B cell (primary cell): ENCODE measurements around the gene RTCB. TPM values are rescaled to one million over a fixed set of nuclear protein-coding genes. Genes with fewer than 3 reads are reported as not detected.

Experiments
- ATAC-seq: fragments of 200-7000 bp; cut with Tn5 transposase; one replicate; pipeline ENCODE4 v1.10.0; 2021; ENCODE audit warnings: low read depth, mild to moderate bottlenecking, moderate number of reproducible peaks, moderate library complexity
- CTCF ChIA-PET: fragments of 350-600 bp; sonication (Branson Sonifier 250); formaldehyde crosslinking; loops from one replicate; lab custom pipeline; 2021; ENCODE audit warnings: antibody characterized with exemption, inconsistent platforms; lab: Charles Lee
- POLR2A ChIA-PET: fragments of 350-600 bp; sonication (Branson Sonifier 250); formaldehyde crosslinking; loops from one replicate; lab custom pipeline; 2021; ENCODE audit warnings: antibody characterized with exemption; lab: Charles Lee
- DNase-seq: peaks from one replicate; pipeline ENCODE4 v3.0.0; 2013
- H2AFZ ChIP-seq: 2 replicates; pipeline ENCODE4 v1.6.1; 2012; ENCODE audit warnings: mild to moderate bottlenecking, low read depth, low read length; ENCODE audit not compliant: insufficient read depth, poor library complexity, severe bottlenecking
- H3K27ac ChIP-seq, 2 donors: 1 replicate in 1 of 2; 2 replicates in 1 of 2; pipeline ENCODE4 v1.5.1; 2012 to 2013; ENCODE audit warnings: low read length in 2 of 2, mild to moderate bottlenecking in 2 of 2, moderate library complexity in 1 of 2
- H3K27me3 ChIP-seq, 4 experiments: fragments of 200-600 bp in 1 of 4; sonication (generic) in 1 of 4; replicated peaks in 1 of 4; 1 replicate in 2 of 4; 2 replicates in 2 of 4; pipeline versions ENCODE4 v1.6.1 to v1.7.0; 2013 to 2016; ENCODE audit warnings: low read length in 3 of 4, mild to moderate bottlenecking in 2 of 4, mixed read lengths in 1 of 4, moderate library complexity in 1 of 4; ENCODE audit not compliant: insufficient read depth in 4 of 4, control insufficient read depth in 3 of 4; ENCODE audit errors: control extremely low read depth in 1 of 4
- H3K36me3 ChIP-seq, 2 experiments: replicated peaks in 1 of 2; 1 replicate in 1 of 2; 2 replicates in 1 of 2; pipeline versions ENCODE4 v1.6.1 to v1.7.1; 2013; ENCODE audit warnings: low read length in 1 of 2; ENCODE audit not compliant: insufficient read depth in 2 of 2, control insufficient read depth in 1 of 2; ENCODE audit errors: control extremely low read depth in 1 of 2, extremely low read depth in 1 of 2
- H3K4me1 ChIP-seq, 2 donors: fragments of 200-600 bp in 1 of 2; sonication (generic) in 1 of 2; 1 replicate in 1 of 2; 2 replicates in 1 of 2; pipeline versions ENCODE4 v1.5.1 to v1.6.1; 2013 to 2017; ENCODE audit warnings: low read length in 2 of 2; ENCODE audit not compliant: control insufficient read depth in 2 of 2, insufficient read depth in 2 of 2
- H3K4me2 ChIP-seq: replicated peaks from 2 replicates; pipeline ENCODE3; 2012; ENCODE audit warnings: mild to moderate bottlenecking, low read depth, low read length; ENCODE audit not compliant: poor library complexity, severe bottlenecking
- H3K4me3 ChIP-seq, 5 experiments: fragments of 200-600 bp in 1 of 5; sonication (generic) in 1 of 5; 1 replicate in 3 of 5; 2 replicates in 2 of 5; pipeline versions ENCODE4 v1.5.1 to v1.7.0; 2011 to 2016; ENCODE audit warnings: low read length in 4 of 5, mild to moderate bottlenecking in 4 of 5, low read depth in 2 of 5, control low read depth in 1 of 5, moderate library complexity in 1 of 5; ENCODE audit not compliant: insufficient read depth in 1 of 5; ENCODE audit errors: control extremely low read depth in 1 of 5, extremely low read depth in 1 of 5
- H3K79me2 ChIP-seq: fragments of 200-600 bp; sonication (generic); one replicate; pipeline ENCODE4 v1.6.0; 2016; ENCODE audit warnings: low read length; ENCODE audit not compliant: control insufficient read depth, insufficient read depth
- H3K9ac ChIP-seq: fragments of 200-600 bp; sonication (generic); 2 replicates; pipeline ENCODE4 v1.6.1; 2017; ENCODE audit warnings: mild to moderate bottlenecking, low read length, moderate library complexity
- H3K9me3 ChIP-seq, 3 donors: one replicate each; pipeline versions ENCODE4 v1.6.1 to v1.7.1; 2013; ENCODE audit warnings: low read length in 2 of 3; ENCODE audit not compliant: control insufficient read depth in 2 of 3, insufficient read depth in 1 of 3; ENCODE audit errors: control extremely low read depth in 1 of 3
- H4K20me1 ChIP-seq: 2 replicates; pipeline ENCODE4 v1.6.0; 2012; ENCODE audit warnings: mild to moderate bottlenecking, low read length; ENCODE audit not compliant: insufficient read depth, control insufficient read depth, poor library complexity, severe bottlenecking
- H3K27ac Mint-ChIP-seq: one replicate; pipeline ENCODE4 v1.8.0; 2021; ENCODE audit warnings: mixed read lengths
- H3K27me3 Mint-ChIP-seq: one replicate; pipeline ENCODE4 v1.8.0; 2021; ENCODE audit warnings: mixed read lengths
- H3K4me1 Mint-ChIP-seq: one replicate; pipeline ENCODE4 v1.8.0; 2021; ENCODE audit warnings: mixed read lengths
- H3K4me3 Mint-ChIP-seq: one replicate; pipeline ENCODE4 v1.8.0; 2021; ENCODE audit warnings: mixed read lengths
- H3K9me3 Mint-ChIP-seq: one replicate; pipeline ENCODE4 v1.8.0; 2022; ENCODE audit warnings: mixed read lengths; ENCODE audit not compliant: insufficient read depth
- CTCF ChIP-seq: fragments of 200-600 bp; IDR thresholded peaks from one replicate; pipeline ENCODE4 v1.8.0; 2022; ENCODE audit warnings: antibody characterized with exemption, mild to moderate bottlenecking
- EZH2 ChIP-seq: IDR thresholded peaks from 2 replicates; pipeline ENCODE4 v1.6.1; 2012; ENCODE audit warnings: borderline replicate concordance, low read depth, mild to moderate bottlenecking, moderate library complexity, low read length; ENCODE audit not compliant: insufficient read depth, poor library complexity, severe bottlenecking
- WGBS: methylation state at CpG from one replicate; pipeline ENCODE4 v1.1.5; 2013; ENCODE audit warnings: missing lambda C conversion rate; ENCODE audit not compliant: insufficient coverage; 5-methylcytosine and 5-hydroxymethylcytosine counted together
- intact Hi-C: fragments of 100-400 bp; cut with micrococcal nuclease; formaldehyde crosslinking; loops from one replicate; pipeline ENCODE4 v1.10.0; 2022
- polyA plus RNA-seq: library from polyadenylated mRNA; depleted of rRNA; stranded (reverse); fragments of >200 nt; gene quantifications from 2 replicates; pipeline ENCODE4 v1.2.3, GENCODE V29; 2012
- total RNA-seq, 2 donors: library from RNA; stranded (reverse); fragments of 120-200 nt in 1 of 2; gene quantifications; 1 replicate in 1 of 2; 2 replicates in 1 of 2; pipeline versions ENCODE4 v1.2.3 to v1.2.4, GENCODE V29; 2013 to 2022

RTCB gene
- total and polyA plus RNA-seq, 2 donors (not counting 1 experiment from before 2014, with no cell fraction given), result 32.8 to 60.1 TPM

- Histone ChIP-seq H3K9ac (no peak overlapping the region), H3K4me1 (peaks cover 19 to 21% of the 10 kb centered on the region in 2 donors), H3K36me3 (peaks cover 0 to 2% of the 10 kb centered on the region in 2 experiments), H3K4me3 (no peak overlapping the region), H3K79me2 (peaks cover 33% of the 10 kb centered on the region), H2AFZ (no peak overlapping the region), H4K20me1 (no peaks in the 10 kb centered on the region), H3K4me2 (no peak overlapping the region), H3K9me3 (no peaks in the 10 kb centered on the region), H3K27me3 (peaks cover 0 to 22% (median 11%) of the 10 kb centered on the region in 4 experiments), H3K27ac (no peak overlapping the region)
- Mint-ChIP-seq H3K27me3 (peaks cover 27% of the 10 kb centered on the region), H3K4me1 (peaks cover 36% of the 10 kb centered on the region), H3K9me3 (no peaks in the 10 kb centered on the region), H3K4me3 (no peak overlapping the region), H3K27ac (no peak overlapping the region)
- DNase-seq (no peak), ATAC-seq (no peak)
- WGBS, result 75% methylated on average over 4 of the region's 7 CpGs
- POLR2A ChIA-PET, result no interaction called here
- intact Hi-C loops, result loop anchor here (10.0 kb wide), 2 partner anchors 279 to 1439 kb away; no protein-coding TSS in a partner anchor
- CTCF ChIA-PET, result no interaction called here
- TF ChIP-seq CTCF (no peak), EZH2 (no peak)
Observed at GRCh38 chr22:32414191-32414590, 2.1 kb upstream of the RTCB start.

- Histone ChIP-seq H4K20me1 (no peaks in the 10 kb centered on the region), H3K79me2 (peaks cover 35% of the 10 kb centered on the region), H3K4me2 (no peak overlapping the region), H3K9me3 (no peaks in the 10 kb centered on the region), H3K36me3 (peaks cover 0 to 2% of the 10 kb centered on the region in 2 experiments), H2AFZ (no peak overlapping the region), H3K27ac (no peak overlapping the region), H3K9ac (no peak overlapping the region), H3K27me3 (peaks cover 0 to 21% (median 9%) of the 10 kb centered on the region in 4 experiments), H3K4me3 (no peak overlapping the region), H3K4me1 (peaks cover 20 to 23% of the 10 kb centered on the region in 2 donors)
- Mint-ChIP-seq H3K4me1 (peaks cover 39% of the 10 kb centered on the region), H3K9me3 (no peaks in the 10 kb centered on the region), H3K27me3 (peaks cover 22% of the 10 kb centered on the region), H3K4me3 (no peak overlapping the region), H3K27ac (no peak overlapping the region)
- no peak for TF ChIP-seq EZH2
- no peak for TF ChIP-seq CTCF
- POLR2A ChIA-PET, result no interaction called here
- 100% methylated on average over 2 of the region's 2 CpGs for WGBS
- intact Hi-C loops, result loop anchor here (10.0 kb wide), 2 partner anchors 279 to 1439 kb away; no protein-coding TSS in a partner anchor
- DNase-seq, result no peak
- CTCF ChIA-PET, result interaction anchor here (1.1 kb wide), 1 partner anchor 60 kb away, joined by 3 read pairs; no protein-coding TSS in a partner anchor
- ATAC-seq, result no peak
Observed at GRCh38 chr22:32413719-32414118, 1.7 kb upstream of the RTCB start.
